Psoas muscle (tissue), 8 donors: Measurements from ENCODE around the gene TCP11L1. TPM values are rescaled to one million over a fixed set of nuclear protein-coding genes. Genes with fewer than 3 reads are reported as not detected.
A peak's percentile ranks its signal among the peaks of the same experiment; 100 is the strongest.

Source experiments
- ATAC-seq, 4 donors: fragments of 200-7000 bp; cut with Tn5 transposase; one replicate each; pipeline ENCODE4 v1.9.1; 2020; ENCODE audit warnings: moderate library complexity in 3 of 4, mild to moderate bottlenecking in 2 of 4
- DNase-seq, 2 donors: peaks; one replicate each; pipeline ENCODE4 v3.0.0-alpha.2; 2020
- H3K27ac ChIP-seq: fragments of 200-600 bp; one replicate; pipeline ENCODE4 v1.8.0; 2022
- H3K27me3 ChIP-seq, 3 donors: fragments of 200-600 bp in 1 of 3; one replicate each; pipeline versions ENCODE4 v1.6.1 to v1.8.0; 2013 to 2022; ENCODE audit warnings: low read length in 2 of 3, mild to moderate bottlenecking in 2 of 3, moderate library complexity in 1 of 3; ENCODE audit not compliant: insufficient read depth in 3 of 3
- H3K36me3 ChIP-seq, 2 donors: fragments of 200-600 bp in 1 of 2; one replicate each; pipeline versions ENCODE4 v1.6.1 to v1.8.0; 2013 to 2022; ENCODE audit warnings: low read depth in 1 of 2, mild to moderate bottlenecking in 1 of 2, moderate library complexity in 1 of 2; ENCODE audit not compliant: insufficient read depth in 1 of 2
- H3K4me1 ChIP-seq: fragments of 200-600 bp; one replicate; pipeline ENCODE4 v1.8.0; 2022
- H3K4me3 ChIP-seq: fragments of 200-600 bp; one replicate; pipeline ENCODE4 v1.8.0; 2022; ENCODE audit warnings: mild to moderate bottlenecking
- H3K9me3 ChIP-seq: fragments of 200-600 bp; one replicate; pipeline ENCODE4 v1.8.0; 2022
- CTCF ChIP-seq: fragments of 200-600 bp; IDR thresholded peaks from one replicate; pipeline ENCODE4 v1.8.0; 2022; ENCODE audit warnings: antibody characterized with exemption
- WGBS, 3 donors: extraction: QIAGEN DNeasy Blood & Tissue Kit; methylation state at CpG; one replicate each; pipeline versions ENCODE4 v1.1.6 to v1.1.7; 2013; 5-methylcytosine and 5-hydroxymethylcytosine counted together
- intact Hi-C, 2 donors: fragments of 100-400 bp; cut with DNase I; formaldehyde crosslinking; loops; one replicate each; pipeline versions ENCODE4 v1.11.0 to v1.14.2; 2022
- polyA plus RNA-seq, 3 donors: library from polyadenylated mRNA; stranded (reverse); fragments of 200-250 nt; gene quantifications; one replicate each; pipeline ENCODE4 v1.2.3, GENCODE V29; 2013
- total RNA-seq, 4 donors: library from RNA; stranded (reverse); fragmentation: NEBNext Ultra II Directional in 2 of 4; extraction: Animal tissue kit (Norgen Biotek cat#: 25700) in 2 of 4; gene quantifications; one replicate each; pipeline versions ENCODE4 v1.2.1 to v1.2.4, GENCODE V29; 2021 to 2023
- donor health status: healthy with polysubstance abuse.
- donor health status: DM: no; HTN: no; CAD: no; lungs with moderate emphysema.
- donor health status: Bipolar disorder and iron deficiency.
- donor health status: healthy.
- donor health status: DM: yes; HTN: yes; CAD: no.
- donor health status: DM: no; HTN: no; CAD: no.
- donor health status: DM: no; HTN: no; CAD: no.
- donor health status: DM: yes; HTN: yes; CAD: no.

Gene TCP11L1
- total and polyA plus RNA-seq, 7 donors: 2.0 to 7.9 (median 4.6) TPM

DNA sequence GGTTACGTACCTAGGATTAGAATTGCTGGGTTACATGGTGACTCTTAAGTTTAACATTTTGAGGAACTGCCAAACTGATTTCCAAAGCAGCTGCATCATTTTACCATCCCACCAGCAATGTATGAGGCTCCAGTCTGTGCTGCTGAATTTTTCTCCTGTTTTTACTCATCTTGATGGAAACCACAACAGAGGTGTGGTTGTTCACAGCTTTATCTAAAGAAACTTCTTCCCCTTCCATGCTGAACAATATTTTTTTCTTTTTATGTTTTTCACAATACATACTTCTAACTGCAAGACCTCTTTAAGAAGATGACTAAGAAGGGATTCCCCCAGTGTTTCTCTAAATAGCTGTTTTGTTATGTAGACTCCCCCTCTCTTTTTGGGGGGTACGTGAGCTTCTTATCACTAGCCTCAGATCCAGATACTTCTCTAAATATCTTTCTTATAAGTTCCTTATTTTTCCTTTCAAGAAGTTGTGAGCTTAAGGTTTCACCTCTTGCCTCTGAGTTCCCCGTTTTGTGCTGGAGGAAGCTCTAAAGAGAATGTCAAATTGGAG is 24.0 kb downstream of the TCP11L1 start:
- Histone ChIP-seq H3K27ac (no peak overlapping the region), H3K4me3 (no peak overlapping the region), H3K27me3 (no peaks in the 10 kb centered on the region), H3K36me3 (peaks cover 2 to 83% of the 10 kb centered on the region in 2 donors), H3K9me3 (no peaks in the 10 kb centered on the region), H3K4me1 (no peaks in the 10 kb centered on the region)
- WGBS, 3 donors: 54 to 79% (median 59%) methylated on average over 3 of the region's 3 CpGs
- ATAC-seq (no peak), DNase-seq (no peak)
- intact Hi-C loops: loop anchor here in 1 of 2 donors (10.0 kb wide), 1 partner anchor 259 kb away; no protein-coding TSS in a partner anchor
- TF ChIP-seq CTCF: no peak

GRCh38 chr11:33064033-33064825 is 24.9 kb downstream of the TCP11L1 start:
- peak in 1 of 4 donors; percentile 25 for ATAC-seq
- Histone ChIP-seq H3K36me3 (peaks cover 6 to 83% of the 10 kb centered on the region in 2 donors), H3K27ac (no peak overlapping the region), H3K4me1 (no peaks in the 10 kb centered on the region), H3K4me3 (no peak overlapping the region), H3K27me3 (no peaks in the 10 kb centered on the region), H3K9me3 (no peaks in the 10 kb centered on the region)
- intact Hi-C loops: loop anchor here (2.0 to 10.0 kb wide), 2 partner anchors 103 to 259 kb away; no protein-coding TSS in a partner anchor
- DNase-seq: no peak
- 55 to 65% (median 59%) methylated on average over 11 of the region's 11 CpGs for WGBS, 3 donors
- TF ChIP-seq CTCF: no peak

DNA sequence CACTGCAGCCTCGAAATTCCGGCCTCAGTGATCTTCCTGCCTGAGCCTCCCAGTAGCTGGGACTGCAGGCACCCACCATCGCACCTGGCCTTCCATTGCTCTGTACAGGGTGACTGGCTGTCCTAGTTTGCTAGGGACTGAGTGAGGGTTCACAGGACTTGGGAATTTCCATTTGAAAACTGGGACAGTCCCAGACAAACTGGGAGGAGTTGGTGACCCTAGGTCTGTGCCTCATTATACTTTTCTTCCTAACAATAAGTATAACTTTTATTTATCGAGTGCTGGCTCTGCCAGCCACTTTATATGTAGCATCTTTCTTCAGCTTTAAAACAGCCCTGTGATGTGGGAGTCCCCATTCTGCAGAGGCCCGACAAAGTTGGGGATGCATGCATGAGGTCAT is 25.5 kb downstream of the TCP11L1 start:
- DNase-seq (no peak), ATAC-seq (peak in 1 of 4 donors; percentile 15)
- Histone ChIP-seq H3K36me3 (peaks cover 6 to 83% of the 10 kb centered on the region in 2 donors), H3K27ac (no peak overlapping the region), H3K4me1 (no peaks in the 10 kb centered on the region), H3K4me3 (no peak overlapping the region), H3K27me3 (no peaks in the 10 kb centered on the region), H3K9me3 (no peaks in the 10 kb centered on the region)
- WGBS, 3 donors: 91 to 97% (median 96%) methylated on average over 5 of the region's 5 CpGs
- no peak for TF ChIP-seq CTCF
- intact Hi-C loops: loop anchor here (2.0 to 10.0 kb wide), 2 partner anchors 104 to 260 kb away; no protein-coding TSS in a partner anchor

DNA sequence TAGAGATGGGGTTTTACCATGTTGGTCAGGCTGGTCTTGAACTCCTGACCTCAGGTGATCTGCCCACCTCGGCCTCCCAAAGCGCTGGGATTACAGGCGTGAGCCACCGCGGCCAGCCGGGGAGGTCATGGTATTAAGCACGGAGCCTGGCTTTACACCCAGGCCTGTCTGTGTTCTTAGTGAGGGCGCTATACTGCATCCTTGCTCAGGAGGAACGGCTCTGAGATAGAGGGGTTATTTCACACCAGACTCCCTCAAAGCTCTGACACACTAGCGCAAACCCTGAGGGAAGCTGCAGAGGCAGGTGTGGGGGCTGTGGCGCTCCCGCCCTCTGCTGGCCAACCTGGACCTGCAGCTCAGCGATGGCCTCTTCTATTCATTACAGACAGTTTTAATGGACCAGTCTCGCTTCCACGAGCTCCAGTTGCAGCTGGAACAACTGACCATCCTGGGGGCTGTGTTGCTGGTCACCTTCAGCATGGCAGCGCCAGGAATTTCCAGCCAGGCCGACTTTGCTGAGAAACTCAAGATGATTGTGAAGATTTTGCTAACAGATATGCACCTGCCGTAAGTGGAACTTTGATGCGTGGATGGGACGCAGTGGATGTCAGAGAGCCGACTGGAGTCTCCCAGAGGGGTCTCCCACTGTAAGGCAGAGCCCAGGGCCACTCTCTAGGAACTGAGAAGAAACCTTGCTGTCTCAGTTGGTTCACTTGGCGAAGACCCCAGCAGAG is 26.2 kb downstream of the TCP11L1 start:
- 62 to 69% (median 67%) methylated on average over 22 of the region's 22 CpGs for WGBS, 3 donors
- no peak overlapping the region for H3K27ac ChIP-seq
- H3K4me3 ChIP-seq: no peak overlapping the region
- DNase-seq: peak; percentile 54 to 76
- TF ChIP-seq CTCF: peak; percentile 81
- H3K36me3 ChIP-seq: peaks cover 6 to 82% of the 10 kb centered on the region in 2 donors
- ATAC-seq: peak; percentile 79 to 95 (median 88)
- H3K9me3 ChIP-seq: no peaks in the 10 kb centered on the region
- intact Hi-C loops: loop anchor here (2.0 to 10.0 kb wide), 2 partner anchors 105 to 261 kb away; no protein-coding TSS in a partner anchor
- H3K4me1 ChIP-seq: no peaks in the 10 kb centered on the region
- H3K27me3 ChIP-seq: no peaks in the 10 kb centered on the region
